ENCODE measurements around the gene APOL6. TPM values are rescaled to one million over a fixed set of nuclear protein-coding genes. Genes with fewer than 3 reads are reported as not detected.
"Not testable (repeated sequence)": the region's sequence is repeated elsewhere in the genome, so short reads cannot be mapped to it uniquely, and the experiment has no call there.

The APOL6 gene
- total and polyA plus RNA-seq, 2 donors from 2014 or later: 5.5 to 30.2 TPM

GRCh38 chr22:35697142-35697541, 48.9 kb downstream of the APOL6 start:
- DNase-seq (no peak), FAIRE-seq (no peak)
- Histone ChIP-seq H3K4me3 (ENCODE audit: low read length in 3 of 3) (no peak overlapping the region), H3K36me3 (ENCODE audit: control insufficient read depth in 2 of 3, insufficient read depth in 3 of 3, low read length in 3 of 3) (no peaks in the 10 kb centered on the region), H3K9ac (ENCODE audit: low read length in 3 of 3) (no peak overlapping the region), H3K27ac (ENCODE audit: low read depth in 2 of 2, low read length in 2 of 2) (no peak overlapping the region), H3K9me3 (ENCODE audit: control insufficient read depth in 2 of 3, insufficient read depth in 1 of 3, low read length in 3 of 3) (no peaks in the 10 kb centered on the region), H3K27me3 (ENCODE audit: control insufficient read depth, insufficient read depth, low read length) (no peaks in the 10 kb centered on the region), H3K4me1 (ENCODE audit: control insufficient read depth in 2 of 3, insufficient read depth in 2 of 3, low read depth in 1 of 3, low read length in 3 of 3) (no peaks in the 10 kb centered on the region)
- TF ChIP-seq, protein P1, sequence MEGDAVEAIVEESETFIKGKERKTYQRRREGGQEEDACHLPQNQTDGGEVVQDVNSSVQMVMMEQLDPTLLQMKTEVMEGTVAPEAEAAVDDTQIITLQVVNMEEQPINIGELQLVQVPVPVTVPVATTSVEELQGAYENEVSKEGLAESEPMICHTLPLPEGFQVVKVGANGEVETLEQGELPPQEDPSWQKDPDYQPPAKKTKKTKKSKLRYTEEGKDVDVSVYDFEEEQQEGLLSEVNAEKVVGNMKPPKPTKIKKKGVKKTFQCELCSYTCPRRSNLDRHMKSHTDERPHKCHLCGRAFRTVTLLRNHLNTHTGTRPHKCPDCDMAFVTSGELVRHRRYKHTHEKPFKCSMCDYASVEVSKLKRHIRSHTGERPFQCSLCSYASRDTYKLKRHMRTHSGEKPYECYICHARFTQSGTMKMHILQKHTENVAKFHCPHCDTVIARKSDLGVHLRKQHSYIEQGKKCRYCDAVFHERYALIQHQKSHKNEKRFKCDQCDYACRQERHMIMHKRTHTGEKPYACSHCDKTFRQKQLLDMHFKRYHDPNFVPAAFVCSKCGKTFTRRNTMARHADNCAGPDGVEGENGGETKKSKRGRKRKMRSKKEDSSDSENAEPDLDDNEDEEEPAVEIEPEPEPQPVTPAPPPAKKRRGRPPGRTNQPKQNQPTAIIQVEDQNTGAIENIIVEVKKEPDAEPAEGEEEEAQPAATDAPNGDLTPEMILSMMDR (IDR thresholded peaks at IDR 0.05; ENCODE audit: borderline replicate concordance, extremely low read depth, insufficient read depth): no peak
- intact Hi-C loops (cut with DNase I): no loop called here

- H3K9ac ChIP-seq (ENCODE audit: low read length in 3 of 3); H3K9me3 ChIP-seq (ENCODE audit: control insufficient read depth in 2 of 3, insufficient read depth in 1 of 3, low read length in 3 of 3); H3K27ac ChIP-seq (ENCODE audit: low read depth in 2 of 2, low read length in 2 of 2); H3K4me3 ChIP-seq (ENCODE audit: low read length in 3 of 3); DNase-seq; intact Hi-C loops (cut with DNase I); H3K27me3 ChIP-seq (ENCODE audit: control insufficient read depth, insufficient read depth, low read length); H3K4me1 ChIP-seq (ENCODE audit: control insufficient read depth in 2 of 3, insufficient read depth in 2 of 3, low read depth in 1 of 3, low read length in 3 of 3); H3K36me3 ChIP-seq (ENCODE audit: control insufficient read depth in 2 of 3, insufficient read depth in 3 of 3, low read length in 3 of 3); FAIRE-seq: not testable (repeated sequence)
Measured at GRCh38 chr22:35699852-35700251, 51.6 kb downstream of the APOL6 start.

DNA sequence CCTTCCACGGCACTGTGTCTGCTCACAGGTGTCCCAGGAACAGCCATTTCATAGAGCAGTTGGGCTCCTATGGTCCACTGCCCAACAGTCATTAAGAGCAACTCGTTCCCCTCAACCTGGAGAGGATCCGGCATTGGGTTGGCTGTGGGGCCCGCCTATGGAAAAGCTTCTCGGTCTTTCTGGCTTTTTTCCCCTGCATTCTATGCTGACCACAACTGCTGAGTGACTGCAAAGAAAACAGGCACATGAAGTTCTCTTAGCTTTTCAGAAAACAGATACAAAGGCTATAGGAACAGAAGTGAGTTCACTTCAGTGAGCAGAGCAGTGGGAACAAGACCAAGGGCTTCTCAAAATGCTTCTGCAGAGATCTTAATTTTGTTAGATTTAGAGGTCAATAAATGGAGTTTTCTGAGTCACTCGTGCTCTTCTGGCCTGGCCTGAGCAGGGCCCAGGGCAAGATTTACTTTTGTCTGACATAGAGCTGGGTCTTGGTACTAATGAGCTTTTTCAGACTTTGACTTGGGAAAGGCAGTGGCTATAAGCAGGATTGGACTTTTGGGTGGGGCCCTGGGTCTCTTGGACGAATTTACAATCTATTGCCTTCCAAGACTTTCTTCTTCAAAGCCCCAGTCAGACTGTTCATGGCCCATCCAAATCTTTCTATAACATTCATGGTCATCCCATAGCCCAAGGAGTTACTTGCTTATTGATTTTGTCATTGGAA, 55.8 kb downstream of the APOL6 start:
- H3K36me3 ChIP-seq (ENCODE audit: control insufficient read depth in 2 of 3, insufficient read depth in 3 of 3, low read length in 3 of 3): no peaks in the 10 kb centered on the region
- H3K27me3 ChIP-seq (ENCODE audit: control insufficient read depth, insufficient read depth, low read length): no peaks in the 10 kb centered on the region
- no peak overlapping the region for H3K4me3 ChIP-seq (ENCODE audit: low read length in 3 of 3)
- no peak overlapping the region for H3K27ac ChIP-seq (ENCODE audit: low read depth in 2 of 2, low read length in 2 of 2)
- intact Hi-C loops (cut with DNase I): no loop called here
- FAIRE-seq (no peak), DNase-seq (no peak)
- no peaks in the 10 kb centered on the region for H3K9me3 ChIP-seq (ENCODE audit: control insufficient read depth in 2 of 3, insufficient read depth in 1 of 3, low read length in 3 of 3)
- H3K9ac ChIP-seq (ENCODE audit: low read length in 3 of 3): no peak overlapping the region
- TF ChIP-seq, protein P1 (IDR thresholded peaks at IDR 0.05; ENCODE audit: borderline replicate concordance, extremely low read depth, insufficient read depth): no peak
- H3K4me1 ChIP-seq (ENCODE audit: control insufficient read depth in 2 of 3, insufficient read depth in 2 of 3, low read depth in 1 of 3, low read length in 3 of 3): no peaks in the 10 kb centered on the region

DNA sequence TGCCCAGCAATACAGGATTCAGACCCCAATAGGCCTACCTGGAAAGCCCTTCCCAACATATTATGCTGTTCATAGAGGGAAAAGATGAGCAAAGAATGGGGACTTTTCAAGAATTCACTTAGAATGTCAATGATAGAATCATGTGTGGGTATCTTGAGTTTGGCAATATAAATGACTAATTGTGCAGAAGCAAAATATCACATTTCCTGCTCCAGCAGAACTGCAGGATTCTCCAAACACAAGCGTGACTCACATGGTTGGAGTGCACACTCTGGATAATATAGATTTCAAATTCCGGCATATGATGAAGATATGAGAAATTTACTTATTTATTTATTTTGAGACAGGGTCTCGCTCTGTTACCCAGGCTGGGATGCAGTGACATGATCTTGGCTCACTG, 56.9 kb downstream of the APOL6 start:
- no peaks in the 10 kb centered on the region for H3K27me3 ChIP-seq (ENCODE audit: control insufficient read depth, insufficient read depth, low read length)
- no peaks in the 10 kb centered on the region for H3K9me3 ChIP-seq (ENCODE audit: control insufficient read depth in 2 of 3, insufficient read depth in 1 of 3, low read length in 3 of 3)
- H3K4me1 ChIP-seq (ENCODE audit: control insufficient read depth in 2 of 3, insufficient read depth in 2 of 3, low read depth in 1 of 3, low read length in 3 of 3): no peaks in the 10 kb centered on the region
- no peak overlapping the region for H3K4me3 ChIP-seq (ENCODE audit: low read length in 3 of 3)
- intact Hi-C loops (cut with DNase I): no loop called here
- H3K27ac ChIP-seq (ENCODE audit: low read depth in 2 of 2, low read length in 2 of 2): no peak overlapping the region
- H3K9ac ChIP-seq (ENCODE audit: low read length in 3 of 3): no peak overlapping the region
- TF ChIP-seq, protein P1 (IDR thresholded peaks at IDR 0.05; ENCODE audit: borderline replicate concordance, extremely low read depth, insufficient read depth): no peak
- FAIRE-seq (no peak), DNase-seq (no peak)
- no peaks in the 10 kb centered on the region for H3K36me3 ChIP-seq (ENCODE audit: control insufficient read depth in 2 of 3, insufficient read depth in 3 of 3, low read length in 3 of 3)

Data from kidney (tissue), 14 donors.